GM19025 (cell line): ENCODE results near the gene RPL21.
"Not testable (repeated sequence)": the region's sequence is repeated elsewhere in the genome, so short reads cannot be mapped to it uniquely, and the experiment has no call there.

Experiments
- ATAC-seq: cut with Tn5 transposase; IDR thresholded peaks from one replicate; pipeline ENCODE4 v1.9.1; 2021; ENCODE audit warnings: mild to moderate bottlenecking, low read depth, moderate library complexity; ENCODE audit not compliant: unreplicated experiment

The RPL21 gene

GRCh38 chr13:27283906-27284493, 32.6 kb downstream of the RPL21 start:
- no peak for ATAC-seq

- ATAC-seq, result no peak
Observed at GRCh38 chr13:27288392-27288791, 37.0 kb downstream of the RPL21 start.

GRCh38 chr13:27289011-27289665, 37.8 kb downstream of the RPL21 start:
- ATAC-seq, result no peak

GRCh38 chr13:27290715-27291114, 39.4 kb downstream of the RPL21 start:
- ATAC-seq, result no peak

- ATAC-seq, result not testable (repeated sequence)
Observed at GRCh38 chr13:27291967-27292366, 40.6 kb downstream of the RPL21 start.

- no peak for ATAC-seq
Observed at GRCh38 chr13:27293076-27293691, 41.8 kb downstream of the RPL21 start.

GRCh38 chr13:27293873-27294515, 42.6 kb downstream of the RPL21 start:
- no peak for ATAC-seq

- no peak for ATAC-seq
Observed at GRCh38 chr13:27295096-27295495, 43.7 kb downstream of the RPL21 start.

GRCh38 chr13:27295660-27296059, 44.3 kb downstream of the RPL21 start:
- no peak for ATAC-seq

GRCh38 chr13:27296496-27296895, 45.1 kb downstream of the RPL21 start:
- ATAC-seq, result no peak

GRCh38 chr13:27298849-27299248, 47.5 kb downstream of the RPL21 start:
- ATAC-seq, result no peak

GRCh38 chr13:27300406-27300805, 49.0 kb downstream of the RPL21 start:
- not testable (repeated sequence) for ATAC-seq

- no peak for ATAC-seq
Observed at GRCh38 chr13:27300941-27301586, 49.7 kb downstream of the RPL21 start.

- no peak for ATAC-seq
Observed at GRCh38 chr13:27302643-27303262, 51.4 kb downstream of the RPL21 start.

- ATAC-seq, result no peak
Observed at GRCh38 chr13:27304099-27304498, 52.7 kb downstream of the RPL21 start.

- no peak for ATAC-seq
Observed at GRCh38 chr13:27304611-27305010, 53.3 kb downstream of the RPL21 start.
